ENCODE data around the gene AP3B1.

The AP3B1 gene

GRCh38 chr5:78294248-78295034, at the start of gene AP3B1:
Gene AP3B1, minus strand, starts transcription at chr5:78294698. Its CDS starts 119 bp downstream, at chr5:78294579.
- Histone ChIP-seq H3K4me1 (ENCODE audit: insufficient read depth, low read length) (peaks cover 30% of the 10 kb centered on the region), H2AFZ (ENCODE audit: low read depth, low read length) (peak within 1 kb of the TSS; percentile 96), H3K4me2 (ENCODE audit: insufficient read depth, low read length) (peak within 1 kb of the TSS; percentile 99), H4K20me1 (ENCODE audit: insufficient read depth, low read length) (no peaks in the 10 kb centered on the region), H3K79me2 (ENCODE audit: insufficient read depth, low read length) (peaks cover 49% of the 10 kb centered on the region), H3K9me3 (ENCODE audit: insufficient read depth, low read length, severe bottlenecking) (no peaks in the 10 kb centered on the region), H3K4me3 (ENCODE audit: low read depth in 1 of 2, low read length in 2 of 2) (peak within 1 kb of the TSS; percentile 80 to 83), H3K27me3 (ENCODE audit: insufficient read depth, low read length, poor library complexity) (peaks cover 4% of the 10 kb centered on the region), H3K9ac (ENCODE audit: low read depth, low read length) (peak within 1 kb of the TSS; percentile 86), H3K27ac (ENCODE audit: low read length) (peak within 1 kb of the TSS; percentile 86), H3K36me3 (ENCODE audit: insufficient read depth, low read length) (no peaks in the 10 kb centered on the region)
- ATAC-seq (ENCODE audit: insufficient read depth, low read depth) (peak; percentile 91), DNase-seq (peak; percentile 95)
- TF ChIP-seq EZH2 (IDR thresholded peaks at IDR 0.05; ENCODE audit: borderline replicate concordance, low read depth, low read length, severe bottlenecking) (no peak), CTCF (IDR thresholded peaks at IDR 0.05; ENCODE audit: borderline replicate concordance, extremely low read depth, low read length, poor library complexity, severe bottlenecking) (no peak)

- Histone ChIP-seq H3K27ac (ENCODE audit: low read length) (no peak overlapping the region), H3K36me3 (ENCODE audit: insufficient read depth, low read length) (no peaks in the 10 kb centered on the region), H3K9me3 (ENCODE audit: insufficient read depth, low read length, severe bottlenecking) (peaks cover 8% of the 10 kb centered on the region), H3K4me1 (ENCODE audit: insufficient read depth, low read length) (no peaks in the 10 kb centered on the region; the same call in 1 of the 2 replicates), H2AFZ (ENCODE audit: low read depth, low read length) (no peak overlapping the region), H3K9ac (ENCODE audit: low read depth, low read length) (no peak overlapping the region), H4K20me1 (ENCODE audit: insufficient read depth, low read length) (no peaks in the 10 kb centered on the region), H3K79me2 (ENCODE audit: insufficient read depth, low read length) (no peaks in the 10 kb centered on the region), H3K4me2 (ENCODE audit: insufficient read depth, low read length) (no peak overlapping the region), H3K27me3 (ENCODE audit: insufficient read depth, low read length, poor library complexity) (no peaks in the 10 kb centered on the region), H3K4me3 (ENCODE audit: low read depth in 1 of 2, low read length in 2 of 2) (no peak overlapping the region)
- no peak for ATAC-seq (ENCODE audit: insufficient read depth, low read depth)
- TF ChIP-seq CTCF (IDR thresholded peaks at IDR 0.05; ENCODE audit: borderline replicate concordance, extremely low read depth, low read length, poor library complexity, severe bottlenecking) (no peak), EZH2 (IDR thresholded peaks at IDR 0.05; ENCODE audit: borderline replicate concordance, low read depth, low read length, severe bottlenecking) (no peak)
- no peak for DNase-seq
Measured at GRCh38 chr5:78341440-78341839, 46.9 kb upstream of the AP3B1 start.

GRCh38 chr5:78339617-78340436, 45.3 kb upstream of the AP3B1 start:
- peaks cover 8% of the 10 kb centered on the region for H3K9me3 ChIP-seq (ENCODE audit: insufficient read depth, low read length, severe bottlenecking)
- H2AFZ ChIP-seq (ENCODE audit: low read depth, low read length): no peak overlapping the region
- H3K27me3 ChIP-seq (ENCODE audit: insufficient read depth, low read length, poor library complexity): no peaks in the 10 kb centered on the region
- no peak overlapping the region for H3K9ac ChIP-seq (ENCODE audit: low read depth, low read length)
- H4K20me1 ChIP-seq (ENCODE audit: insufficient read depth, low read length): no peaks in the 10 kb centered on the region
- H3K36me3 ChIP-seq (ENCODE audit: insufficient read depth, low read length): no peaks in the 10 kb centered on the region
- no peak overlapping the region for H3K27ac ChIP-seq (ENCODE audit: low read length)
- DNase-seq (no peak), ATAC-seq (ENCODE audit: insufficient read depth, low read depth) (no peak)
- TF ChIP-seq CTCF (IDR thresholded peaks at IDR 0.05; ENCODE audit: borderline replicate concordance, extremely low read depth, low read length, poor library complexity, severe bottlenecking): no peak
- TF ChIP-seq EZH2 (IDR thresholded peaks at IDR 0.05; ENCODE audit: borderline replicate concordance, low read depth, low read length, severe bottlenecking): no peak
- no peaks in the 10 kb centered on the region for H3K79me2 ChIP-seq (ENCODE audit: insufficient read depth, low read length)
- H3K4me1 ChIP-seq (ENCODE audit: insufficient read depth, low read length): no peaks in the 10 kb centered on the region
- H3K4me2 ChIP-seq (ENCODE audit: insufficient read depth, low read length): no peak overlapping the region
- H3K4me3 ChIP-seq (ENCODE audit: low read depth in 1 of 2, low read length in 2 of 2): no peak overlapping the region
